Nephron progenitor cell (in vitro differentiated cells): ENCODE measurements around the gene LRPAP1.

ENCODE experiments used
- DNase-seq: peaks from one replicate; pipeline ENCODE4 v3.0.0; 2021
- H3K27ac Mint-ChIP-seq: 2 replicates; pipeline ENCODE4 v1.8.0; 2021; ENCODE audit warnings: mild to moderate bottlenecking, moderate library complexity, mixed read lengths
- H3K27me3 Mint-ChIP-seq: 2 replicates; pipeline ENCODE4 v1.8.0; 2021; ENCODE audit warnings: mild to moderate bottlenecking, low read depth, mixed read lengths; ENCODE audit not compliant: poor library complexity
- H3K36me3 Mint-ChIP-seq: 2 replicates; pipeline ENCODE4 v1.8.0; 2021; ENCODE audit warnings: low read depth, mixed read lengths
- H3K4me1 Mint-ChIP-seq: 2 replicates; pipeline ENCODE4 v1.8.0; 2021; ENCODE audit warnings: mixed read lengths
- H3K4me3 Mint-ChIP-seq: 2 replicates; pipeline ENCODE4 v1.8.0; 2021; ENCODE audit warnings: mild to moderate bottlenecking, moderate library complexity, mixed read lengths
- H3K9me3 Mint-ChIP-seq: 2 replicates; pipeline ENCODE4 v1.8.0; 2021; ENCODE audit warnings: mild to moderate bottlenecking, moderate library complexity, mixed read lengths
- TF ChIP-seq, protein P1 (sequence below): fragments of 200-600 bp; sonication (generic); IDR thresholded peaks from 2 replicates; pipeline ENCODE4 v1.5.0; 2021; ENCODE audit warnings: antibody characterized with exemption

Gene LRPAP1

DNA sequence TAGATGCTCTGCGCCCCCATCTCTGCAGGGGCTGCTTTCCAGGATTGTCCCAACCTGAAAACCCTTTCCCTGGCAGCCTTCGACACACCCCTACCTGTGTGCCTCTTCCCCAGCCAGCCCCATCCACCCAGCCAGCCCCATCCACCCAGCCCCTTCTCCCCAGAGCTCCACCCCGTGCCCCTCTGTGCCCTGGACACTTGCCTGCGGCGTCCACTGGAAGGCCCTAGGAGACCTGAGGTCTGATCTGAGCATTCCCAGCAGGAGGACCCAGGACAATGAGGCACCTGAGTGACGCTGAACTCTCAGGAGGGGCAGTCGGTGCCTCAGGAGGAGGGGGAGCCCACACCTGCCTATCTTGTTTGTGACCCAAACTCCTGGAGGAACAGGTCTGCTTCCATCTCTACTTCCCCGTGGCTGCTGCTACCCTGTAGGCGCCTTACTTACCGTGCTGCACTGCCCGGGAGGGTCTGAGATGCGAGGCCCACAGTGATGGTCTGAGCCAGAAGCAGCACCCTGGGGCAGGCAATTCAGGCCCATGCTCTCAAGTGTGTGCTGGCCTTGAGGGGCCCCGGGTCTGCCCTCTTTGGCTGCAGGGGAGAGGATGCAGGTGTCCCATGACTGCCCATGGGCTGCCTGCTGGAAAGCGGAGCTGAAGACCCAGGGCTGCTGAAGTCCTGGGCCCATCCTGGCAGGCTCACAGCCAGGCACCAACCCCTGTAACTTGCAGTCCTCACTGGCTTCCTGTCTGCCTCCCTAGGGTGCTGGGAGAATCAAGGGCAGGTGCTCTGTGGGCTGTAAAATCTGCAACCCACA, 4.9 kb downstream of the LRPAP1 start:
- H3K9me3 Mint-ChIP-seq, result no peaks in the 10 kb centered on the region
- peaks cover 10% of the 10 kb centered on the region for H3K36me3 Mint-ChIP-seq
- H3K4me3 Mint-ChIP-seq, result no peak overlapping the region
- DNase-seq, result no peak
- peaks cover 58% of the 10 kb centered on the region for H3K4me1 Mint-ChIP-seq
- H3K27ac Mint-ChIP-seq, result no peak overlapping the region
- TF ChIP-seq, protein P1, sequence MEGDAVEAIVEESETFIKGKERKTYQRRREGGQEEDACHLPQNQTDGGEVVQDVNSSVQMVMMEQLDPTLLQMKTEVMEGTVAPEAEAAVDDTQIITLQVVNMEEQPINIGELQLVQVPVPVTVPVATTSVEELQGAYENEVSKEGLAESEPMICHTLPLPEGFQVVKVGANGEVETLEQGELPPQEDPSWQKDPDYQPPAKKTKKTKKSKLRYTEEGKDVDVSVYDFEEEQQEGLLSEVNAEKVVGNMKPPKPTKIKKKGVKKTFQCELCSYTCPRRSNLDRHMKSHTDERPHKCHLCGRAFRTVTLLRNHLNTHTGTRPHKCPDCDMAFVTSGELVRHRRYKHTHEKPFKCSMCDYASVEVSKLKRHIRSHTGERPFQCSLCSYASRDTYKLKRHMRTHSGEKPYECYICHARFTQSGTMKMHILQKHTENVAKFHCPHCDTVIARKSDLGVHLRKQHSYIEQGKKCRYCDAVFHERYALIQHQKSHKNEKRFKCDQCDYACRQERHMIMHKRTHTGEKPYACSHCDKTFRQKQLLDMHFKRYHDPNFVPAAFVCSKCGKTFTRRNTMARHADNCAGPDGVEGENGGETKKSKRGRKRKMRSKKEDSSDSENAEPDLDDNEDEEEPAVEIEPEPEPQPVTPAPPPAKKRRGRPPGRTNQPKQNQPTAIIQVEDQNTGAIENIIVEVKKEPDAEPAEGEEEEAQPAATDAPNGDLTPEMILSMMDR, result no peak
- H3K27me3 Mint-ChIP-seq, result no peaks in the 10 kb centered on the region

DNA sequence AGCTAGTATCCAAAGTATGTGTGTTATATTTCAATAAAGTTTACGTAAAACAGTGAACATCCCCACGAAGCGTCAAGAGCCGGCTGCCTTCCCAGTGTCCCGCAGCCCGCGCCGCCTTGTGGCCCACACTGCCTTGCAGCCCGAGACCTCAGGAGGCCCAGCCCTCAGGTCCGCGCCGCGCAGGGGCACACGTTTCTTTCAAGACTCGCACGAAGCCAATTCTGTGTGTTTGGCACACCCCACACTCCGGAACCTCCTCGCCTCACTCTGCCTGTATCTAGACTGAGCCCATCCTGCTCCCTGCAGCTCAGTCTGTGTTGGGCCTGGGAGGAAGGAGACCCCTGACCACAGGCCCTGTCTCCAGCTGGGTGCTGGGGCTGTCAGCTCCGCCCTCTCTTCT, 5.8 kb downstream of the LRPAP1 start:
- Mint-ChIP-seq H3K27ac (no peak overlapping the region), H3K4me1 (peaks cover 50% of the 10 kb centered on the region), H3K4me3 (no peak overlapping the region), H3K36me3 (peaks cover 12% of the 10 kb centered on the region), H3K9me3 (no peaks in the 10 kb centered on the region), H3K27me3 (peaks cover under 1% of the 10 kb centered on the region)
- TF ChIP-seq, protein P1, result no peak
- no peak for DNase-seq

DNA sequence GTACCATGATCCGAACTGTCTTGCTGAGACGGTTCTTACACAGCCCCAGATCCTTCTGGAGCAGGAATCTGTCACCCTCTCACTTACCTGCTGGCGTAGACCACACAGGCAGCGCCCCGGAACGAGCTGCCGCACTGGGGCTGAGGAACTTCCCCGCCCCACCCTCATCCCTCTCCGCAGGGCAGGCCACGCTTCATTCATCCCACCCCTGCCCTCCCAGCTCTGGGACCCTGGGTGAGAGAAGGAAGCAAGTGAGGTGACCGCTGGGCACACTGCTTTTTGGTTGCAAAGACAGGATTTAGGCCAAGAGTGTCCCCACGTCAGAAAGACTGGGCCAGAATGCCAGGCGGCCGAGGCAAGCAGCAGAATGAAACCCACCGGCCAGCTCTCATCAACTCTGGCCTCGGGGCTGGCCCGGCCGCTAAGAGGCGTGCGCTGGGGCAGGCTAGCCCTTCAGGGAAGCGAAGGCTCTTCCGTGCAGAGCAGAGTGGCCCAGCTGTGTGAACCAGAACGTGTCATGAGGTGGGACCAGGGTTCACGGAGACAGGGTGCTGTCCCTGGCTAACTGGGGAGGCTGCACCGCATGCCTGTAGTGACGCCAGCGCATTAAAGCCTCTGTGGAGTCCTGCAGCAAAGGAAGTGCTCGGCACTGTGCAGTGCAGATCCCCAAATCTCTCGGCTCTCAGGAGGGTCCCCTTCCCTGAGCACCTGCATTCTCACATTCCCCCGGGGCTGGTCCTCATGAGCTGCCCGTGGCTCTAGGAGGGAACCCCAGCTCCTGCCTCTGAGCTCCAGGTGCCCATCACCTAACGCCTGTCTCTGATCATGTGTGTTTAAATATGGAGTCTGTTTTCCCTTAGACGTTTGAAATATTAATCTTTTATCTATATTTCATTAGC, 6.4 kb downstream of the LRPAP1 start:
- Mint-ChIP-seq H3K36me3 (peaks cover 10% of the 10 kb centered on the region), H3K27ac (no peak overlapping the region), H3K9me3 (no peaks in the 10 kb centered on the region), H3K4me3 (no peak overlapping the region), H3K4me1 (peaks cover 43% of the 10 kb centered on the region), H3K27me3 (peaks cover 3% of the 10 kb centered on the region)
- no peak for DNase-seq
- TF ChIP-seq, protein P1, result no peak

DNA sequence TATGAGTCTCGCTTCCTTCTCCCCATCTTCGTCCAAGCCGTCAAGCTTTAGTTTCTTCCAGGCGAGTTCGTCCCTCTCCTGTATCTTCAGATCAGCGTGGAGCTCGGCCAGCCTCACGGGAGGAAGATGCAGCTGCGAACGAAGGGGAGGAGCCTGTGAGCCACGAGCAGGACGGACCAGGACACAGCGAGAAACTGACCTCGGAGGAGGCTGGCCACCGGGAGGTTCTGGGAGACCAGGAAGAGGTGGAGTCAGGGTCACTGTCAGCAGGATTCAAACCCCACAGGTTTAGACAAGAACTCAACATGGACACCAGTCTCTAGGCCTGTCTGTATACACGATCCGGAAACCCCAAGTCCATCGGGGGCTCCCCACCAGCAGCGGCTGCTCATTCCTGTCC, 7.3 kb downstream of the LRPAP1 start:
- TF ChIP-seq, protein P1, result no peak
- DNase-seq, result no peak
- H3K27ac Mint-ChIP-seq, result no peak overlapping the region
- peaks cover 3% of the 10 kb centered on the region for H3K27me3 Mint-ChIP-seq
- peaks cover 12% of the 10 kb centered on the region for H3K36me3 Mint-ChIP-seq
- H3K4me3 Mint-ChIP-seq, result no peak overlapping the region
- no peaks in the 10 kb centered on the region for H3K9me3 Mint-ChIP-seq
- peaks cover 37% of the 10 kb centered on the region for H3K4me1 Mint-ChIP-seq

DNA sequence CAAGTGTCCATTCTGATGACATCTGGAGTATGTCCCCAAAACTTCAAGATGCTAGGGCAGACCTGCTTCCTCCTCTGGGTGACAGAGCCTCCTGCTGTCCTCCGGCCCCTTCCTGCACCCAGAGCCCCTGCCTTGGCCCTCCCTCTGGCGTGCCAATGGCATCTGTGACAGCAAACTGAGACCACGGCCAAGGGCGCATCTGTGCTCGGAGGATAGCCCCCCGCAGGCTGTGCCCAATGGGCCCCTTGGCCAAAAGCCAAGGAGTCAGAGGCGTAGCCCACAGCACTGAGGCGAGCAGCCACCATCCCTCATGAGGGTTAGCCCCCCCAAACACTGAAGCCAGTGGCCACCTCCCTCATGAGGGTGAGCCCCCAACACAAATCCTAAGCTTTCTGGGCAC, 7.9 kb downstream of the LRPAP1 start:
- H3K4me3 Mint-ChIP-seq, result no peak overlapping the region
- DNase-seq, result no peak
- H3K27ac Mint-ChIP-seq, result no peak overlapping the region
- H3K36me3 Mint-ChIP-seq, result peaks cover 17% of the 10 kb centered on the region
- H3K4me1 Mint-ChIP-seq, result peaks cover 31% of the 10 kb centered on the region
- no peaks in the 10 kb centered on the region for H3K9me3 Mint-ChIP-seq
- TF ChIP-seq, protein P1, result no peak
- H3K27me3 Mint-ChIP-seq, result peaks cover 3% of the 10 kb centered on the region
